GM19238 (cell line): ENCODE data around the gene CLEC16A.
A peak's percentile ranks its signal among the peaks of the same experiment; 100 is the strongest.

ENCODE experiments used
- DNase-seq: peaks from one replicate; pipeline ENCODE4 v3.0.0; 2011; ENCODE audit warnings: low spot score; ENCODE audit not compliant: insufficient read length

The CLEC16A gene

DNA sequence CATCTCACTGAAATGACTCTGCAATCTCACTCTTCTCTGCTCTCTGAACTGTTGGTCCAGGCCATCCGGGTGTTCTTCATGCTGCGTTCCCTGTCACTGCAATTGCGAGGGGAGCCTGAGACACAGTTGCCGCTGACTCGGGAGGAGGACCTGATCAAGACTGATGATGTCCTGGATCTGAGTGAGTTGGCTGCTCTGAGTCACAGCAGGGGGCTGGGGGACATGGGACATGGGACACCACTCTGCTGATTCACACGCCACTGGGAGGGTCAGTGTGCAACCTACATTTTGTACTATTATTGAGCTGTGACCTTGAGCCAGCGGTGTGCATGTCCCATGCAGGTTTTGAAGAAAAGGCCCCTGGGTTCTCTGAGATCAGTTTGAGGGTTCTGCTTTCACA is 116.5 kb downstream of the CLEC16A start:
- DNase-seq: no peak

DNA sequence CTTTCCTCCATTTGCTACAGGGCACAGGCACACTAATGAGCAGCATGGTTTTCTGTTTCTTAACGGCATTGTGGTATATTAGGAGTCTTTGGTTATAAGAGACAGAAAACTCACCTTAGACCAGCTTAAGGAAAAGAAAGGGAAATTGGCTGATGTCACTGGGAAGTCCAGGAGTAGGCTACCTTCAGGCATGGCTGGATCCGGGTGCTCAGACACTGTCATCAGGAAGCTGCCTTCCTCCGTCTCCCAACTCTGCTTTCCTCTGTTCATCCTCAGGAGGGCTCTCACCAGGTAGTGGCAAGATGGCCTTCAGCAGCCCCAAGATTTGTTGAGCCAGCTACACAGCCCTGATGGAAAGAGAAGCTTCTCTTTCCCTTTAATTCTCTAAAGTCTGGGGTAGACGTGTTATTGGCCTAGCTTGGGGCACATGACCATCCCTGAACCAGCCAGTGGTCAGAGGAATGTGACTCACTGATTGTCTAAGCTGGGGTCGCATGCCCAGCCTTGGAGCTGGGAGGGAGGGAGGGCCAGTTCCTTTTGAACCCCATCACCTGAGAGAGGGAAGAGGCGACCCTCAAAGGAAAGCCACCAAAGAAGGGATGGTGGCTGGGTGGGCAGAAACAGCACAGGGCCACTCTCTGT is 117.4 kb downstream of the CLEC16A start:
- no peak for DNase-seq

DNA sequence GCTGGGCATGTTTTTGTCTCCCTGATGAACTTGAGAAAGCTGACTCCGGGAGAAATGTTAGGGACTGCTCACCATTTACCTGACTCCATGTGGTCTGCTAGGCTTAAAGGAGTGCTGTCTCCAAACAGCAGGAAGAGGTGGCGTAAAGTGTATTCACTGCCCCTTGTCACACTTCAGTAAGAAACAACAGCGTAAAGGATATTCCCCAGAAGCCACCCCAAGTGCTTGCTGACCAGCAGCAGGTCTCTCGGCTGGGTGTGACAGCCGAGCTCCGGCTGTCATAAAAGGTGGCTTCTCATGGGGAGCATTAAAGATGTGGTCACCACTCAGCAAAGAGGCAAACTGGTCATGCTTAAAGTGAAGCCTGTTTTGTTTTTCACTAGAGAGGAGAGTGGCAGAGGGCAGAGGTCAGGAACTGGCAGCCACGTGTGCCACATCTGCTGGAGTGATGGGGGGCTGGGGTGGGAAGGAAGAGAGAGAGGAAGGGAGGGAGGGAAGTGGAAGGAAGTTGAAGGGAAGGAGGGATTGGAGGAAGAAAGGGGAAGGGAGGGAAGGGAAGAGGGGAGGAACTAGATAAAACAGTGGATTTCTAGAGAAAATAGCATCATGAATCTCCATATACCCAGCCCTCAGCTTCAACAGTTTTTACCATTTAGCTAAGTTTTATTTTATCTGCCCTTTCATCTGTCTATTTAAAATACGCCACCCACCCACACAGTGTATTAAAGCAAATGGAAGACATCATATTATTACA is 119.3 kb downstream of the CLEC16A start:
- DNase-seq: no peak

DNA sequence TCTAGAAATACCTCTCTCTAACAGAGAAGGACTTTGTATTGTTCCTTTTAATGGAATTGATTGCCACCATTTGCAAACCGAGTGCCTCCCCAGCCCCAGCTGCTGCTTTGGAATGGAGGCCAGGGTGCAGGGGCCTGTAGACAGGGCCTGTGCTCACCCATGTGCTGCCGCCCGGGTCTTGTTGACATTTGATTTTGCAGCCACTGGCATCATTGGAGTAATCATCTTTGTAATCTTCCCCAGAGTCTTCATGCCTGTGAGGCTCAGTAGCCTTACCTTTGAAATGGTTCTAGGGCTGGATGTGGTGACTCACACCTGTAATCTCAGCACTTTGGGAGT is 119.8 kb downstream of the CLEC16A start:
- no peak for DNase-seq

DNA sequence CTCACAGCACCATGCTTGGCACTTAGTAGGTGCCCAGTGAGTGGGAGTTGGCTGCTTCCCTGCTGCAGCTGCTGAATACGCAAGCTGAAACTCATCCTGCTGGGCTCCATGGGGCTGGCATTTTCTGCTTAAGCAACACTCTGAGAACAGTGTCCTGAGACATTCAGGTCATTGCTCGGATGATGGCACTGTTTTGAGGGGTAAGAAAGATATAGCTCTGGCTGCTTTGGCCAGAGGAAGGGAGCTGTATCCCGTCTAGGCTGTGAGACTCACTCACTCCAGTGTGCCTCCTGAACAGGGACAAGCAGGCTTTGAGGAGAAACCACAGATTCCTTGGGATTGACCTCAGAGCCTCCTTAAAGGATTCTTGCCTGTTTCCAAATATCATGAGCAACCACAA is 120.5 kb downstream of the CLEC16A start:
- DNase-seq: no peak

DNA sequence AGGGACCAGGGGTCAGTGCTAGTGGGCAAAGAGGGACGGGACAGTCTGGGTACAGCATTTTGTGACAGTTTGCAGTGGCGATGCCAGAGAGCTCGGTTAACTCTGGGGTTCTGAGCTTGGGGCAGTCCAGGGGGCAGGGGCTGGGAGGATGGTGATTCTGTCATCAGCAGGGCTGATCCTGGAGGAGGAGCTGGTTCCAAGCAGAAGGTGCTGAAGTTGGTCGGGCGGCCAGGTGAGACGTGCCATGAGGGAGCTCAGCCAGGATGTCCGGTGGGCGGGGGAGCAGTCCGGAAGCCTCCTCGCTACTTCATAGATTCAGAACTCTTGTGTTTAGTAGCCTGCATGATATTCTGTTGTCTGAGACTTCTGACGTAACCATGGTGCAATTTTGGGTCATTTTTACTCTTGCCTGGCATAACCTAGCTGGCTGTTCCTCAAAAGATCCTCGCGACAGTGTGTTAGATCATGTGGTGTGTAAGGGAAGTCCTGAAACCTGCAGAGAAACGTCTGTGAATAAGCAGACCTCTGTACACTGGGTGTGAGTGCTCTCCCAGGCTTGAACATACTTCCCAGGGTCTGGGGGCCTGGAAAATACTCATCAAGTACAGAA is 122.0 kb downstream of the CLEC16A start:
- DNase-seq: no peak

DNA sequence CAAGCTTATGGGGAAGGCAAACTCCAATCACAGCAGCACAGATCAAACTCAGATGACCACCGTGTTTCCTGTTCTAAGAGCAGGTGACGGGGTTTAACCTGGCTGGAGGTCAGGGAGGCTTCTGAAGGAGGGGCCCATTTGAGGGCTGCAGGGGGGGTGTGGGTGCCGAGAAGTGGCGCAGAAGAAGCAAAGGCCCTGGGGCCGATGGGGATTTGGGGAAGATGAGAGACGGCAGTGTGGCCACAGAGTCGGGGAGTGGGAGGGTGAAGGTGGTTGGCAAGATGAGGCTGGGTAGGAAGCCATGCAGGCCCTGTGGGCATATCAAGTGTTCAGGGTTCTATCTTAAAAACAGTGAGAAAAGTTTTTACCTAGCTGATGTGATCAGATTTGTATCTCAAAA is 122.9 kb downstream of the CLEC16A start:
- no peak for DNase-seq

DNA sequence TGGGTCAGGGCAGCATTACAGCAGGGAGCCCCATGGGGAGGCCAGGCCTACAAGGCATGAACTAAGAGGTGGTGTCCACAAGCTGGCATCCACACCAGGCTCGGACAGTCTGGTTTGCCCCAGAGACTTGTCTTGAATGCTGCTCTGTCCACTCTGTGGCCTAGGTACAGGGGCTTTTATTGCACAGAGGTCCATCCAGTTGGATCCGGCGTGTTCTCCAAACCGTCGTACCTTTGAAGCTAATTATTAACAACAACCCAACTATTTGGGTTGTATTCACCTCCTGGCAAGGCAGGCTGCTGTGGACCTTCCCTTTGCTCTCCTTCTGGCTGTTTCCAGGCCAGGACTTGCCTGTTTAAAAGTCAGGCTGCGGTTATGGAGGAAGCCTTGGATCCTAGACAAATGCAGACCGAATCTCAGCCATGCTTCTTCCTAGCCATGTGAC is 123.4 kb downstream of the CLEC16A start:
- no peak for DNase-seq

DNA sequence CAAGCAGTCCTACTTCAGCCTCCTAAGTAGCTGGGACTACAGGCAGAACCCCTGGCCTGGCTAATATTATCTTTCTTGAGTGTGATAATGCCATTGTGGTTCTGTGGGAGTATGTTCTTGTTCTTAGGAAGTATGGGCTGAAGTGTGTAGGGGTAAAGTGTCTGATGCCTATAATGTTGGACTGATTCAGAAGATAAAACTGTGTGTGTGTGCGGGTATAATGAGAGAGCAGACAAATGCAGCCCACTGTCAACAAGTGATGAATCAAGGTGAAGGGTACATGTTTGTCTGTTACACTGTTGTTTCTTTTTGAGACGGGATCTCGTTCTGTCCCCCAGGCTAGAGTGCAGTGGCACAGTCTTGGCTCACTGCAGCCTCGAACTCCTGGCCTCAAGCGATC is 127.5 kb downstream of the CLEC16A start:
- DNase-seq: no peak

DNA sequence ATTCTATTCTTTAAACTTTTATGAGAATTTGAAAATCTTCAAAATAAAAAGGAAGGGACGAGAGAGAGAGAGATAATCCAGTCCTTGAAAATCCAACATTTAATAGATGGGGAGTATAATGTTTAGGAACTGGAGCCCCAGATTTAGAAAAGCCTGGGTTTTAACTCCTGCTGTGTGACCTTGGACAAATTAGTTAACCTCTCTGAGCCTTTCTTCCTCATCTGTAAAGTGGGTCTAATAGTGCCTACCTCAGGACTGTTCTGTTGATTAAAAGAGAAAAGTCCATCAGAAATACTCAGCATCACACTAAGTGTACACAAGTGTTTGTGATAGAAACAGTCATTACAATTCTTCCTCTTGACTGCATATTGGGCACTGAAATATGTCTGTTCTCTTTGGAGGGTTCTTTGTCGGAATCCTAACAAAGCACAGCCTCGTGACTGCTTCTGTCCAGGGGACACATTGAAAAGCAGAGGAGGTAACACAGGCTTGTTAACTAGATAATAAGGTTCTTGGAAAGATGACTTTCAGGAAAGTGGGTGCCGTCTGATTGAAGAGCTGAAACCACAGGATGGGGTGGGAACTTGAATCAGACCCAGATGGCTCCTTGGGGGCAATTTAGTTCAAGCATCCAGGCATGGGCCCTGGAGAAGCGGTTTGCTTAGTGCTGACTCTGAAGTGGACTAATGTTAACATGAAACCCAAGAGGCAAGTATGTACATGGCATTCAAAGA is 128.2 kb downstream of the CLEC16A start:
- no peak for DNase-seq

DNA sequence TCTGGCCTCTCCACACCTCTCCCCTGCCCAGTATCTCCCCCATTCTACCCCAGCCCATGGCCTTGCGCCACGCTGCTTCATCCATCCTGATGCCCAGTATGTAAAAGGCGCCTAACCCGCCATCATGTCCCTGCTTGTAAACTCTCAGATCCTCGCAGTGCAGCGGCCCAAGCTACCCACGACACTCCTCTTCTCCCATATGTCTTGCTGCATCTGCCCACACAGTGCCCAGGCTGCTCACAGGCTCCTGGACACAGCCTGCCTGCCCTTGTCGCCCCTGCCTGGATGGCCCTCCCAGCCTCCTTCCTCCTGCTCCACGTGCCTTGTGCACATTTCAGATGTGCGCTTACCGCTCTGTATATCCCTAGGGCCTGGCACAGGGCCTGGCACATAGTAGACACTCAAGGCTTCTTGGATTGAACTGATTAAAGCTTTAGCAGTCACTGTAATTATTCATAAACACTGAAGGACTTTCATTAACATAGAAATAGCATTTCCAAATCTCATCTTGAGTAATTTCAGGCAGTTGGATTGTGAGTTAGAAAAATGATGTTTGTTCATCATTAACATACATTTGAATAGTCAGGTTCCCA is 129.1 kb downstream of the CLEC16A start:
- DNase-seq: no peak

DNA sequence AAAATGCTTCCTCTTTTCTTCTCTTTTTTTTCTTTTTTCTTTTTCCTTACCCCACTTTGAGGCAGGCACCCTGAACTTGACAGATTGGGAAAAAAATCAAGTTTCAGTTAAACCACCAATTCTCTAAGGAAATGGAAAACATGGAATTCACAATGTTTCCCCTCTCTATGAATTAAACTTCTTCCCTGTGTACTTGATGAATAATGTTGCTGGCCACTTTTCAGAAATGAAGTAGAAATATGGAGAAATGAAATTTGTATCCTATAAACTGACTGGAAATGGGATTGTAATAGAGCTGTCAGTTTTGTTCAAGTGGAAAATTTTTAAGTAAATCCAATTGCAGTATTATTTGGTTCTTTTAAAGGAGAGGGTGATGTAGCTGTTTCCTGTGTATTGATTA is 129.8 kb downstream of the CLEC16A start:
- DNase-seq: no peak

DNA sequence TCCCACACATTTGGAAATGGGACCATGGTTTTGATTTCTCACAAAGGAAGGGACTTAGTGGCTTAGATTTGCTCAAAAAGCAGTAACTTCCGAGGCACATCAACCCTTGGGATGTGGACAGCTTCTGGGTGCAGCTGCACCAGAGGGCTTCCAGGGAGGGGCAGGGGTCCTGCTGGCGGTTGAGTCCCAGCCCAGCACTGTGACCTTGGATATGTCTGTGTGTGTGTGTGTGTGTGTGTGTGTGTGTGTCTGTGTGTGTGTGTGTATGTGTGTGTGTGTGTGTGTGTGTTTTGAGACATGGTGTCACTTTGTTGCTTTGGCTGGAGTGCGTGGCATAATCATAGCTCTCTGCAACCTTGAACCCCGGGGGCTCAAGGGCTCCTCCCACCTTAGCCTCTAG is 130.8 kb downstream of the CLEC16A start:
- DNase-seq: no peak

DNA sequence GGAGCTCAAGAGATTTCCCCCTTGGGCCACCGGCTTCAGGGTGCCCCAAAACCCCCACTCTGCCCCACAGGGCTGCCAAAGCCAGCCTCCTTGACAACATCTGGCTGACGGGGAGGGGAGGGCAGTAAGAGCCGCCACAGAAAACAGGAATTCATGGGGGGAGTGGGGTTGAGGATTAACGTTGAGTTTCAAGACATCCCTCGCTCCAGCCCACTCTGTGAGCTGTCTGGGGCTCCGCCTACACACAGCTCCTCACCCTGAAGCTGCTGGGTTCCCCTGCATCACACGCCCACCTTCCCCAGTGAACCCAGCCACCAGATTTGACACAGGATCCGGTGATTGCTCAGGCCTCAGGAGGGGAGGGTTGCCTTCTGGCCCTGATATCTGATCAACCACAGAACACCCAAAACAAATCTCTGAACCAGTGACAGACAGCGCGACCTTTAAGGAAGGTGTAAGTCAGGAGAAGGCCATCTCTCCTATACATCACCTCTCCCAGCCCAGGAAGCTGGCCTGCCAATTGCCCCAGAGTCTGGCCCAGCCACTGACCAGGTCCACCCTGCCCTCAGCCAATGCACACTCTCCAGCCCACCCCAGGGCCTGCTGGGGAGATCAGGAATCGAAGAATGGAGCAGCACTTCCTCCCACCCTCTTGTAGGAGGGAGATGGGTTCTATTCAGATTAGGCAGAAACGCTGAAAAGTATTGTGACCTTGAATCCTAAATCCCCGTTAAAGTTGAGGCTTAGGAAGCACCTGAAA is 132.1 kb downstream of the CLEC16A start:
- DNase-seq: peak; percentile 78

DNA sequence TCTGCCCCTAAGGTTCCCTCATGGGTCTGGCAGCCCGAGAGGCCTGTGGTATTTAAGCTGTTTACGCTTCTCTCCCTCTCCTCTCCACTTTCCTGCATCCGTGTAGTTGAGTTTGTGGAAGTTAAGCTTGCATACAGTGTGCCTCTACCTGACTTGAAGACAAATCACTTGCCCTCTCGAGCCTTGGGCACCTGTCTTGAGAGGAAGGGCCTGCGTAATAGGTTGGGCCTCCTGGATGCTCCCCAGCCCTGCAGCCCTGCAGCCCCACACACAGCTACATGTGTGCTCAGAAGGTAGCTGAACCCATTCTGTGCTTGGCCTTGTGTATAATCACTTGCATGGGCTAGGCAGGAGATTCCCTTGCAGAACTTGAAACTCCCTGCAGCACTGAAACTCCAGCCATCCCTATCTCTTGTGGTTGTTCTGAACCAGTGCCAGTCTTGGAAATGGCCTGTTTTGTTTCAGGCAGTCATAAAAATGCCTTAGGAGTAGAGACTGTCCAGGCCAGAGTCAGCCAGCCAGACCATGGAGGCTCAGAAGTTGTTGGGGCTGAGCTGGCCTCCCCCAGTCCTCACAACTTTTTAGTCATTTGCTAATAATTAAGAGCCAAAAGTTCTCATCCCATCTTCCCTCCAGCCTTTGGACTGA is 134.6 kb downstream of the CLEC16A start:
- no peak for DNase-seq

DNA sequence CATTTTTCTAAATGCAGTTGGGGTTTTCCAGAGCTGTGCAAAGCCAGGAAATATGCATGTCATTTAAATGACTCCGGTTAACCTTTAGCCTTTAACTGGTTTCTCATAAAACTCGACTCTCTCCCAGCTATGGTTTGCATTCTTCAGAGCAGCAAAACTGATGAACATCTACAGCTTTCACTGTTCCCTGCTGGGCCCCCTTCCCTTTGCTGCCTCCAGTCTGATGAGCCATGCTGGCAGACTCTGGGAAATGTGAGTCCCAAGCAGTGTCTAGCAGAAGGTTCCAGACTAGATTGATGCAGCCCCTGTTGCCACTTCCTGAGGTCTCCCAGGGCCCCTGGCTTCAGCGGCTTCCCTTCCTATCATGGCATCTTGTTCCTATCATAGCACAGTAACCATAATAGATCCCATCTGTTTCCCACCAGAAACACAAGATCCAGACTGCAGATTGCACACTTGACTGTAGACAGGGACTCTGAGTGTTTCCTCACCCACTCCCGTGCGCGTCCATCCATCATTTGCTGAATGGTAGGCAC is 135.4 kb downstream of the CLEC16A start:
- no peak for DNase-seq

DNA sequence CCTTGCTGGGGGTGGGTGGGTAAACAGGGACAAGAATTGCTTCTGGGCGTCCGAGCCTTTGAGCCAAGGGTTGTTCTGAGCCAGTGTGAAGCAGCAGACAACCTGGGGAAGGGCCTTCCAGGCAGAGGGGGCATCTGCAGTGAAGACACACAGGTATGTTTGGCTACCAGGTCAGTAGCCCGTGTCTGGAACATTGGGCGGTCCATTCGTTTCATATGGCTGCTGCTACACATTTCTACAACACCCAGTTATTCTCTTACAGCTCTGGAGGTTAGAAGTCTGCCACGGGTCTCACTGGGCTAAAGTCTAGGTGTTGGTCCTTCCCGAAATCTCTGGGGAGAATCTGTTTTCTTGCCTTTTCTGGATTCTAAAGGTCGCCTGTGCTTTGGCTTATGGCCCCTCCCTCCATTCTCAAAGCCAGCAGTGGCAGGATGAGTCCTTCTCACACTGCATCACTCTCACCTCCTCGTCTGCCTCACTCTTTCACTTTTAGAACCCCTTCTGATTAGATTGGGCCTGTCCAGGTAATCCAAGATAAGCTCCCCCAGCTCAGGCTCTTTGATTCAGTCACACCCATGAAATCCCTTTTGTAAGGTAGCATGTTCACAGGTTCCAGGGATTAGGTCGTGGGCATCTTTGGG is 136.1 kb downstream of the CLEC16A start:
- no peak for DNase-seq

DNA sequence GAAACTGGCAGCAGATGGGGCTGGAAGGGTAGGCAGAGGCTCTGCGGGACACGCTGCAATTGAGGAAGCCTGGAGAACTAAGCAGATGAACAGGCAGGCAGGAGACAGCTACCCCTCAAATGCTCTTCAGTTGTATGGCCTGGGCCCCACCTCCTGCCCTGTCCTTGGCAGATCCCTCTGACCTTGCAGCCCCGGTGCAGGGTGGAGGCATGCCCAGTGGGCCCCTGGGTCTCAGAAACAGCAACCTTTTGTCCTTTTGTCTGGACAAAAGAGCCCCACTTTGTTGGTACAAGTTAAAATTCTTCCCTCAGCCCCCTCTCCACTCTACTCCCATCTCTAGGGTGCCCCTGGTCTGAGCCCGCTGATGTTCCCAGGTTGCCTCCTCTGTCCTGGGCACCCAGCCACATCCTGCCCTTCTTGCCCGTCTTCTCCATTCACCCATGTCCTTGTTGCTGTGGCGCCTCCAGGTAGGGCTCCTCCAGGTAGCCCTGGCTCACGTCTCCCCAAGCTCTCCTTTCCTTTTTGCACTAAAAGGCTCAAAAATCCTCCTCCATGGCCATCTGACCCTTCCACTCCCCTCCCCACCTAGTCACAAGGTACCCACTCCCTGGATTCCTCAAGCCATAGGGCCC is 136.8 kb downstream of the CLEC16A start:
- DNase-seq: no peak

DNA sequence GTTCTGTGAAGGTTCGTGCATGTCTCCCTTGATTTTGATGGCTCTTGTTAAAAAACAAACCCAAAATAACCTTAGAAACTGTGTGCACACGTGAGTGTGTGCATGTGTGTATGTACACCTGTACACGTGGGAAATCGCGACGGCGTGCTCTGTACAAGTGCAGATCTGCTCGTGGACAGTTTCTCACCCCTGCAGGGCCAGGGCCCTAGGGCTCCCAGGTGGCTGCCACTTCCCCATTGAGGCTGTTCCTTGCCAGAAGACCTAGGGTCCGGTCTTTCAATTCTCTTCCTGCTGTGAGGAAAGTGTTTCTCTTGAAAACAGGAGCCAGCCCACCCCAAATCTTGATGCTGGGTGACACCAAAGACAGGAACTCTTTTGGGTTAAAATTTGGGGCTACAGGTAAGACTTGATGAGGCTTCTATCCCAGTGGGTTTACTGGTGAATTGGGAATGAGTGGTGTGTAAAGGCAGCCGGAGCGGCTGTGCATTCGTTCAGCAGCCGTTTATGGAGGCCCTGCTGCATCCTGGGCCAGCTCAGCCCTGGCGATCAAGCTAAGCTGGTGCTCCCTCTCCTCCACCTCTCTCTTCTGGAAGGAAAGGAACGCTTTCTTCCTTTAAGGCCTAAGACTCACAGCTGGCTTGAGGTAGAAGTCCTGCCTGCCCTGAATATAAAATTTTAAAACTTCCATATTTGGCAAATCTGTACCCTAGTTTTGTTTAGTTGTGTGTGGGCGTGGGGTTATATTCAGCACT is 137.9 kb downstream of the CLEC16A start:
- DNase-seq: no peak
